Keratinocyte (primary cell): Measurements from ENCODE around the gene GPR137B. TPM values are rescaled to one million over a fixed set of nuclear protein-coding genes. Genes with fewer than 3 reads are reported as not detected.

ENCODE experiments used
- DNase-seq: peaks from one replicate; pipeline ENCODE4 v3.0.0-alpha.2; 2011; ENCODE audit warnings: low read depth, missing footprints, low spot score
- FAIRE-seq: peaks from 2 replicates; lab custom pipeline; 2011; peaks lifted over from hg19 to GRCh38; lab: Jason Lieb, UNC
- H2AFZ ChIP-seq: 2 replicates; pipeline ENCODE4 v1.6.0; 2012; ENCODE audit warnings: low read length, control low read depth, inconsistent platforms; ENCODE audit not compliant: control insufficient read depth
- H3K27ac ChIP-seq: 2 replicates; pipeline ENCODE4 v1.5.1; 2011; ENCODE audit warnings: low read length; ENCODE audit not compliant: control insufficient read depth, insufficient read depth
- H3K27me3 ChIP-seq: 3 replicates; pipeline ENCODE4 v1.6.0; 2011; ENCODE audit warnings: low read length; ENCODE audit not compliant: control insufficient read depth, insufficient read depth; ENCODE audit errors: extremely low read depth
- H3K36me3 ChIP-seq, 2 experiments: 2 replicates in 1 of 2; 3 replicates in 1 of 2; pipeline ENCODE4 v1.5.1; 2011; ENCODE audit warnings: low read length in 2 of 2, mild to moderate bottlenecking in 1 of 2; ENCODE audit not compliant: control insufficient read depth in 2 of 2, insufficient read depth in 2 of 2; ENCODE audit errors: extremely low read depth in 1 of 2
- H3K4me1 ChIP-seq: 3 replicates; pipeline ENCODE4 v1.5.1; 2011; ENCODE audit warnings: low read length; ENCODE audit not compliant: control insufficient read depth, insufficient read depth; ENCODE audit errors: extremely low read depth
- H3K4me2 ChIP-seq: 3 replicates; pipeline ENCODE4 v1.6.0; 2011; ENCODE audit warnings: low read depth, low read length; ENCODE audit not compliant: control insufficient read depth, insufficient read depth; ENCODE audit errors: extremely low read depth
- H3K4me3 ChIP-seq, 3 experiments: fragments of 200-600 bp in 1 of 3; sonication (generic) in 1 of 3; 2 replicates in 2 of 3; 3 replicates in 1 of 3; pipeline ENCODE4 v1.5.1; 2011 to 2016; ENCODE audit warnings: low read length in 3 of 3, mild to moderate bottlenecking in 3 of 3, control low read depth in 2 of 3, inconsistent platforms in 1 of 3, low read depth in 1 of 3, mixed read lengths in 1 of 3, mixed run types in 1 of 3, moderate library complexity in 1 of 3; ENCODE audit not compliant: control insufficient read depth in 2 of 3, insufficient read depth in 2 of 3; ENCODE audit errors: extremely low read depth in 1 of 3
- H3K79me2 ChIP-seq: 2 replicates; pipeline ENCODE4 v1.6.0; 2012; ENCODE audit warnings: low read length; ENCODE audit not compliant: control insufficient read depth, insufficient read depth
- H3K9ac ChIP-seq: 3 replicates; pipeline ENCODE4 v1.6.0; 2011; ENCODE audit warnings: low read length; ENCODE audit not compliant: control insufficient read depth, insufficient read depth; ENCODE audit errors: extremely low read depth
- H3K9me1 ChIP-seq: 3 replicates; pipeline ENCODE4 v1.6.0; 2011; ENCODE audit warnings: low read length; ENCODE audit not compliant: control insufficient read depth, insufficient read depth; ENCODE audit errors: extremely low read depth
- H3K9me3 ChIP-seq: 2 replicates; pipeline ENCODE4 v1.5.1; 2012; ENCODE audit warnings: low read depth, low read length; ENCODE audit not compliant: control insufficient read depth
- H4K20me1 ChIP-seq: 3 replicates; pipeline ENCODE4 v1.6.0; 2011; ENCODE audit warnings: low read length; ENCODE audit not compliant: control insufficient read depth, insufficient read depth; ENCODE audit errors: extremely low read depth
- CTCF ChIP-seq, 3 experiments: IDR thresholded peaks in 1 of 3; conservative IDR thresholded peaks in 1 of 3; optimal IDR thresholded peaks in 1 of 3; 2 replicates in 2 of 3; 3 replicates in 1 of 3; pipeline versions ENCODE3 to v1.5.1; 2011; ENCODE audit warnings: low read length in 3 of 3, mild to moderate bottlenecking in 3 of 3, moderate library complexity in 2 of 3, control low read depth in 1 of 3, inconsistent platforms in 1 of 3; ENCODE audit not compliant: insufficient read depth in 2 of 3; ENCODE audit errors: extremely low read depth in 1 of 3
- EZH2 ChIP-seq: IDR thresholded peaks from one replicate; pipeline ENCODE4 v1.6.1; 2012; ENCODE audit warnings: inconsistent platforms, mild to moderate bottlenecking, low read length, moderate library complexity
- dilution Hi-C: fragments of 300-500 bp; cut with MboI; formaldehyde crosslinking; loops from one replicate; pipeline ENCODE4 v1.7.0; 2020; ENCODE audit warnings: low sequenced_read_pairs; ENCODE audit not compliant: extremely low pct_ligation_motif_present
- polyA plus RNA-seq, 5 experiments: library from polyadenylated mRNA; depleted of rRNA in 3 of 5; stranded (reverse) in 3 of 5; stranded (forward) in 1 of 5; unstranded in 1 of 5; fragments of >200 nt; gene quantifications; 1 replicate in 1 of 5; 2 replicates in 3 of 5; 3 replicates in 1 of 5; pipeline versions ENCODE4 v1.2.1 to v1.2.3, GENCODE V29; 2011 to 2012; ENCODE audit warnings: missing spikeins in 2 of 5, low read depth in 1 of 5, low replicate concordance in 1 of 5

GPR137B gene
- polyA plus RNA-seq, 1 donor (not counting 4 experiments of a cell fraction or from before 2014, with no cell fraction given): 7.1 TPM

DNA sequence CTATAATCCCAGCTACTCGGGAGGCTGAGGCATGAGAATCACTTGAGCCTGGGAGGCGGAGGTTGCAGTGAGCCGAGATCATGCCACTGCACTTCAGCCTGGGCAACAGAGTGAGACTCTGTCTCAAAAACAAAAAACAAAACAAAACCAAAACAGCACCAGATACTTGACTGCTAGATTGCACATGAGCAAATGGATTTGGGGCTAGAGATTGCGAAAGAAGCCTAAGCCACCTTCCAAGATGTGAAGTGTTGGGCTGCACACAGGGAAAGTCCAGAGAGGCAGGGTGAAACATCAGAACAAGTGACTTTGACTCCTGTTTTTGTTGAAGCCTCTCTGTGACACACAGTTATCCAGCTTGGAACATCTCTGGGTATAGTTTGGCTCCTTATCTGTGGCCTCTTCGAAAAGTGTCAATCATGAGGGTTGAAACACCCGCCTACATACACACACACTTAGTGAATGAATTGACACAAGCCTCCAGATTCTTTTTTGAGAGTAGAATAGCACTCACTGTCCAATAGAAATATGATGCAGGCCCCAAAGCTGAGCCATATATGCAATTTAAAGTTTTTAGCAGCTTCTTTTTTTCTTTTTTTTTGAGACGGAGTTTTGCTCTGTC is 34.2 kb upstream of the GPR137B start:
- Histone ChIP-seq H3K9me1 (no peaks in the 10 kb centered on the region), H3K36me3 (no peaks in the 10 kb centered on the region), H2AFZ (no peak overlapping the region), H3K4me1 (peaks cover 9% of the 10 kb centered on the region), H3K9ac (no peak overlapping the region), H3K4me3 (no peak overlapping the region), H3K4me2 (no peak overlapping the region), H4K20me1 (no peaks in the 10 kb centered on the region), H3K9me3 (no peaks in the 10 kb centered on the region), H3K79me2 (no peaks in the 10 kb centered on the region), H3K27me3 (no peaks in the 10 kb centered on the region), H3K27ac (no peak overlapping the region)
- dilution Hi-C loops: no loop called here
- FAIRE-seq (no peak), DNase-seq (no peak)
- no peak for TF ChIP-seq CTCF (optimal IDR thresholded peaks at IDR 0.05 in 1 of 3, IDR thresholded peaks at IDR 0.05 in 1 of 3, conservative IDR thresholded peaks at IDR 0.05 in 1 of 3; ENCODE audit: extremely low read depth in 1 of 3, insufficient read depth in 2 of 3, low read length in 3 of 3)
- TF ChIP-seq EZH2: no peak

GRCh38 chr1:236110137-236110536 is 32.2 kb upstream of the GPR137B start:
- Histone ChIP-seq H3K36me3 (no peaks in the 10 kb centered on the region), H2AFZ (no peak overlapping the region), H3K9ac (no peak overlapping the region), H3K27ac (no peak overlapping the region), H3K4me2 (no peak overlapping the region), H3K4me1 (peaks cover 9% of the 10 kb centered on the region), H3K4me3 (no peak overlapping the region), H3K27me3 (no peaks in the 10 kb centered on the region), H4K20me1 (no peaks in the 10 kb centered on the region), H3K79me2 (no peaks in the 10 kb centered on the region), H3K9me1 (no peaks in the 10 kb centered on the region), H3K9me3 (no peaks in the 10 kb centered on the region)
- FAIRE-seq (no peak), DNase-seq (no peak)
- dilution Hi-C loops: no loop called here
- TF ChIP-seq CTCF (optimal IDR thresholded peaks at IDR 0.05 in 1 of 3, IDR thresholded peaks at IDR 0.05 in 1 of 3, conservative IDR thresholded peaks at IDR 0.05 in 1 of 3; ENCODE audit: extremely low read depth in 1 of 3, insufficient read depth in 2 of 3, low read length in 3 of 3): no peak
- no peak for TF ChIP-seq EZH2
